SW480 (cell line): ENCODE data around the gene TCF23.
A peak's percentile ranks its signal among the peaks of the same experiment; 100 is the strongest.

Source experiments
- DNase-seq: peaks from one replicate; pipeline ENCODE4 v3.0.0-alpha.2; 2016; ENCODE audit warnings: low spot score

TCF23 gene

GRCh38 chr2:27128668-27129571 is 19.9 kb upstream of the TCF23 start:
- DNase-seq, result no peak

GRCh38 chr2:27130396-27130795 is 18.4 kb upstream of the TCF23 start:
- DNase-seq, result no peak

- peak; percentile 66 for DNase-seq
Measured at GRCh38 chr2:27131429-27131828, 17.4 kb upstream of the TCF23 start.

- no peak for DNase-seq
Measured at GRCh38 chr2:27133195-27133875, 15.5 kb upstream of the TCF23 start.

- DNase-seq, result peak; percentile 93
Measured at GRCh38 chr2:27133905-27134780, 14.7 kb upstream of the TCF23 start, which contains the start of gene PREB. PREB (minus strand) TSS chr2:27134636; CDS start chr2:27134421, 215 bp downstream.

- DNase-seq, result no peak
Measured at GRCh38 chr2:27134781-27135477, 13.9 kb upstream of the TCF23 start.

- no peak for DNase-seq
Measured at GRCh38 chr2:27135478-27135955, 13.3 kb upstream of the TCF23 start.

GRCh38 chr2:27136751-27137150 is 12.1 kb upstream of the TCF23 start:
- DNase-seq, result no peak

- DNase-seq, result no peak
Measured at GRCh38 chr2:27137322-27137935, 11.4 kb upstream of the TCF23 start.

GRCh38 chr2:27138111-27138510 is 10.7 kb upstream of the TCF23 start:
- DNase-seq, result no peak

- DNase-seq, result no peak
Measured at GRCh38 chr2:27139310-27139709, 9.5 kb upstream of the TCF23 start, which contains the start of gene PRR30. PRR30 (minus strand) TSS chr2:27139410; CDS start chr2:27138329, 1,081 bp downstream.

GRCh38 chr2:27143285-27143684 is 5.5 kb upstream of the TCF23 start:
- DNase-seq, result no peak

- no peak for DNase-seq
Measured at GRCh38 chr2:27145682-27146081, 3.1 kb upstream of the TCF23 start.

GRCh38 chr2:27147935-27148334 is 869 bp upstream of the TCF23 start:
- DNase-seq, result no peak

- DNase-seq, result no peak
Measured at GRCh38 chr2:27149570-27150405, 984 bp downstream of the TCF23 start.

- DNase-seq, result no peak
Measured at GRCh38 chr2:27150639-27151230, 1.9 kb downstream of the TCF23 start.

- DNase-seq, result peak; percentile 86
Measured at GRCh38 chr2:27152102-27152795, 3.4 kb downstream of the TCF23 start.

- peak; percentile 61 for DNase-seq
Measured at GRCh38 chr2:27152796-27153464, 4.1 kb downstream of the TCF23 start.
